Measurements from ENCODE around the gene ISLR.

ISLR gene

DNA sequence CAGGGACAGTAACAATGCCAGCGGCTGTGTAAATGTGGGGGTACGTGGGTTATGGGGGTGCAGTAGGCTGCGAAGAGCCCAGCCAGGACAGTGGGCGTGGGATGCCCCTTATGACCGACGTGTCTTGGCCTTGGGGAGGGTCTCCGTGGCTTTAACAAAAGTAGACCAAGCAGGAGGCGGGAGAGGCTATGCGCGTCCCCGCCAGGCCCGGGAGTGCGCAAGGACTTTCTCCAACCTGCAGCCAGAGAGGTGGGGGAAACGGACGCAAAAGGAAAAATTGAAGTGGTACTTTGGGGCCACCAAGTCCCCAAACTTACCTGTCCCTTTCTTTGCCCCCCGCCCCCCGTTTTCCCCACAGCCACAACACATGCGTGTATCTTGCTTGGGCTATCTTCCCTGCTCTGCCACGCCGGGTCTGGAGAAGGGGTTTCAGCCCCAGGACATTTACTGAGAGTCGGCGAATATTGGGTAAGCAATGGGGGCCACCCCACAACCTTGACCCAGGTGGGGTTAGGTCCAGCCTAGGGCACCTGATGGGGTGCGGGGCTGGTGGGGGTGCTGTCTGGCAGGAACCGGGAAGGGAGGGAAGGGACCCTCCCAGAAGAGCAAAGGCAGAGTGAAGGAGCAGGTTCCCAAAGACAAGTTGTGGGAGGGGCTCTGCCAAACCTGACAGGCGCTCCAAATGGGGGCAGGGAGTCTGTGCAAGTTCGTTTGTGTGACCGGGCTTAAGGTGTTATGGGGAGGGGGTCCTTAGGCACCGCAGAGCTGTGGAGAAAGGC, 42.5 kb upstream of the ISLR start:
- no peaks in the 10 kb centered on the region; the same call in 1 of the 2 replicates for H3K9me3 ChIP-seq (ENCODE audit: insufficient read depth, low read depth, low read length)
- WGBS = 4% methylated on average over 28 of the region's 28 CpGs
- peaks cover 99% of the 10 kb centered on the region for H3K27me3 ChIP-seq (ENCODE audit: insufficient read depth, low read length)
- no peaks in the 10 kb centered on the region for H3K36me3 ChIP-seq (ENCODE audit: insufficient read depth, low read length)
- no peak overlapping the region for H3K9ac ChIP-seq (ENCODE audit: low read depth, low read length)
- no peak overlapping the region for H3K27ac ChIP-seq (ENCODE audit: low read depth, low read length)
- H3K4me1 ChIP-seq (ENCODE audit: insufficient read depth, low read length) = peaks cover 16% of the 10 kb centered on the region; the same call in 1 of the 2 replicates
- H3K4me3 ChIP-seq (ENCODE audit: low read length) = peak overlapping the region; percentile 30

DNA sequence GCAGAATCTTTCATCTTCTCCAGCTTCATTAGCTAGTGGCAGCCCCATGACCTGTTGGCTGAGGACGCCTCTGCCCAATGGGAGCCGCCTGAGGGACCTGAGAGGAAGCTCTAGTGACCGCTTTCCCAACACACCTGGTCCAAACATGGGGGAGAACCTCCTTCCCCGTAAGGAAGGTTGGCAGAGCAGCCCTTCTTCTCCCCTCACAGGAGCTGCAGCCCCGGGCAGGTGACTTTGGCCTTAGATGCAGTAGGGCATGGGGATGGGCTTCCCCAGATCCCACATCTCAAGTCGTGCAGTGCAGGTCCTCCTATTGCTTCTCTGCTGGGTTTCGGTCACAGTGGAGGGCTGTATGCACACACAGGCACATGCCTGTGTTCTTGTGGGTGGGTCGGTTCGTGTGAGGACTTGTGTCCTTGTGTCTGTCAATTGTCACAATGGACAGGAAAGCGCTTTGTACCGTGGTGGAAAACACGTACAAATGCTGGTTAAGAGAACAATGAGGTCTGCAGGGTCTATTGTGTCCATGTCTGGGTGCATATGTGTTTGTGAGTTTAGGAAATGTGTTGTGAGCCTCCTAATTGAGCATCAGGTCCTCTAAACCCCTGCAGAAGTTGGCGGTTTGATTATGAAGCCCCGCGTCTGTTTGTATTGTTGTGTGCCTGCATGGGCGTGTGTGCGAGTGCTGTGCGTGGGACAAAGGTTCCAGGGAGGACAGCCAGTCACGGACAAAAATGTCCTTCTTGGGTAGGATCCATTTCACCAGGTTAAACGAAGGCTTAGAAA, 41.7 kb upstream of the ISLR start:
- Histone ChIP-seq H3K27ac (ENCODE audit: low read depth, low read length) (no peak overlapping the region), H3K4me3 (ENCODE audit: low read length) (no peak overlapping the region), H3K27me3 (ENCODE audit: insufficient read depth, low read length) (peaks cover 98% of the 10 kb centered on the region), H3K36me3 (ENCODE audit: insufficient read depth, low read length) (no peaks in the 10 kb centered on the region), H3K4me1 (ENCODE audit: insufficient read depth, low read length) (peaks cover 19% of the 10 kb centered on the region), H3K9ac (ENCODE audit: low read depth, low read length) (no peak overlapping the region), H3K9me3 (ENCODE audit: insufficient read depth, low read depth, low read length) (no peaks in the 10 kb centered on the region; the same call in 1 of the 2 replicates)
- 24% methylated on average over 20 of the region's 20 CpGs for WGBS

DNA sequence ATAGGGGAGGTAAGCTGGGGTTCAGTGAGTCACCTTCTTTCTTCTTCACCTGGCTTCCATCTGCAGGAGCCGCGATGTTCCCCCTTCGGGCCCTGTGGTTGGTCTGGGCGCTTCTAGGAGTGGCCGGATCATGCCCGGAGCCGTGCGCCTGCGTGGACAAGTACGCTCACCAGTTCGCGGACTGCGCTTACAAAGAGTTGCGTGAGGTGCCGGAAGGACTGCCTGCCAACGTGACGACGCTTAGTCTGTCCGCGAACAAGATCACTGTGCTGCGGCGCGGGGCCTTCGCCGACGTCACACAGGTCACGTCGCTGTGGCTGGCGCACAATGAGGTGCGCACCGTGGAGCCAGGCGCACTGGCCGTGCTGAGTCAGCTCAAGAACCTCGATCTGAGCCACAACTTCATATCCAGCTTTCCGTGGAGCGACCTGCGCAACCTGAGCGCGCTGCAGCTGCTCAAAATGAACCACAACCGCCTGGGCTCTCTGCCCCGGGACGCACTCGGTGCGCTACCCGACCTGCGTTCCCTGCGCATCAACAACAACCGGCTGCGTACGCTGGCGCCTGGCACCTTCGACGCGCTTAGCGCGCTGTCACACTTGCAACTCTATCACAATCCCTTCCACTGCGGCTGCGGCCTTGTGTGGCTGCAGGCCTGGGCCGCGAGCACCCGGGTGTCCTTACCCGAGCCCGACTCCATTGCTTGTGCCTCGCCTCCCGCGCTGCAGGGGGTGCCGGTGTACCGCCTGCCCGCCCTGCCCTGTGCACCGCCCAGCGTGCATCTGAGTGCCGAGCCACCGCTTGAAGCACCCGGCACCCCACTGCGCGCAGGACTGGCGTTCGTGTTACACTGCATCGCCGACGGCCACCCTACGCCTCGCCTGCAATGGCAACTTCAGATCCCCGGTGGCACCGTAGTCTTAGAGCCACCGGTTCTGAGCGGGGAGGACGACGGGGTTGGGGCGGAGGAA, 40.5 kb upstream of the ISLR start:
- H3K27me3 ChIP-seq (ENCODE audit: insufficient read depth, low read length) = peaks cover 98% of the 10 kb centered on the region
- no peaks in the 10 kb centered on the region for H3K36me3 ChIP-seq (ENCODE audit: insufficient read depth, low read length)
- H3K4me1 ChIP-seq (ENCODE audit: insufficient read depth, low read length) = peaks cover 22% of the 10 kb centered on the region
- no peak overlapping the region for H3K9ac ChIP-seq (ENCODE audit: low read depth, low read length)
- H3K4me3 ChIP-seq (ENCODE audit: low read length) = peak overlapping the region; percentile 21; the same call in 1 of the 2 replicates
- H3K9me3 ChIP-seq (ENCODE audit: insufficient read depth, low read depth, low read length) = no peaks in the 10 kb centered on the region; the same call in 1 of the 2 replicates
- H3K27ac ChIP-seq (ENCODE audit: low read depth, low read length) = no peak overlapping the region
- WGBS = 13% methylated on average over 90 of the region's 90 CpGs

DNA sequence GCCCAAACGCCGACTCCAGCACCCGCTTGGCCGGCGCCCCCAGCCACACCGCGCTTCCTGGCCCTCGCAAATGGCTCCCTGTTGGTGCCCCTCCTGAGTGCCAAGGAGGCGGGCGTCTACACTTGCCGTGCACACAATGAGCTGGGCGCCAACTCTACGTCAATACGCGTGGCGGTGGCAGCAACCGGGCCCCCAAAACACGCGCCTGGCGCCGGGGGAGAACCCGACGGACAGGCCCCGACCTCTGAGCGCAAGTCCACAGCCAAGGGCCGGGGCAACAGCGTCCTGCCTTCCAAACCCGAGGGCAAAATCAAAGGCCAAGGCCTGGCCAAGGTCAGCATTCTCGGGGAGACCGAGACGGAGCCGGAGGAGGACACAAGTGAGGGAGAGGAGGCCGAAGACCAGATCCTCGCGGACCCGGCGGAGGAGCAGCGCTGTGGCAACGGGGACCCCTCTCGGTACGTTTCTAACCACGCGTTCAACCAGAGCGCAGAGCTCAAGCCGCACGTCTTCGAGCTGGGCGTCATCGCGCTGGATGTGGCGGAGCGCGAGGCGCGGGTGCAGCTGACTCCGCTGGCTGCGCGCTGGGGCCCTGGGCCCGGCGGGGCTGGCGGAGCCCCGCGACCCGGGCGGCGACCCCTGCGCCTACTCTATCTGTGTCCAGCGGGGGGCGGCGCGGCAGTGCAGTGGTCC, 39.7 kb upstream of the ISLR start:
- Histone ChIP-seq H3K36me3 (ENCODE audit: insufficient read depth, low read length) (no peaks in the 10 kb centered on the region), H3K9me3 (ENCODE audit: insufficient read depth, low read depth, low read length) (no peaks in the 10 kb centered on the region; the same call in 1 of the 2 replicates), H3K9ac (ENCODE audit: low read depth, low read length) (no peak overlapping the region), H3K27me3 (ENCODE audit: insufficient read depth, low read length) (peaks cover 98% of the 10 kb centered on the region), H3K4me1 (ENCODE audit: insufficient read depth, low read length) (peaks cover 26% of the 10 kb centered on the region), H3K27ac (ENCODE audit: low read depth, low read length) (no peak overlapping the region), H3K4me3 (ENCODE audit: low read length) (peak overlapping the region; percentile 21; the same call in 1 of the 2 replicates)
- WGBS = 14% methylated on average over 71 of the region's 71 CpGs

DNA sequence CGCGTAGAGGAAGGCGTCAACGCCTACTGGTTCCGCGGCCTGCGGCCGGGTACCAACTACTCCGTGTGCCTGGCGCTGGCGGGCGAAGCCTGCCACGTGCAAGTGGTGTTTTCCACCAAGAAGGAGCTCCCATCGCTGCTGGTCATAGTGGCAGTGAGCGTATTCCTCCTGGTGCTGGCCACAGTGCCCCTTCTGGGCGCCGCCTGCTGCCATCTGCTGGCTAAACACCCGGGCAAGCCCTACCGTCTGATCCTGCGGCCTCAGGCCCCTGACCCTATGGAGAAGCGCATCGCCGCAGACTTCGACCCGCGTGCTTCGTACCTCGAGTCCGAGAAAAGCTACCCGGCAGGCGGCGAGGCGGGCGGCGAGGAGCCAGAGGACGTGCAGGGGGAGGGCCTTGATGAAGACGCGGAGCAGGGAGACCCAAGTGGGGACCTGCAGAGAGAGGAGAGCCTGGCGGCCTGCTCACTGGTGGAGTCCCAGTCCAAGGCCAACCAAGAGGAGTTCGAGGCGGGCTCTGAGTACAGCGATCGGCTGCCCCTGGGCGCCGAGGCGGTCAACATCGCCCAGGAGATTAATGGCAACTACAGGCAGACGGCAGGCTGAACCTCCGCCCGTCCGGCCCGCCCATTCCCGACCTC, 39.0 kb upstream of the ISLR start:
- Histone ChIP-seq H3K36me3 (ENCODE audit: insufficient read depth, low read length) (no peaks in the 10 kb centered on the region), H3K4me3 (ENCODE audit: low read length) (peak overlapping the region; percentile 25), H3K4me1 (ENCODE audit: insufficient read depth, low read length) (peaks cover 33% of the 10 kb centered on the region), H3K9me3 (ENCODE audit: insufficient read depth, low read depth, low read length) (no peaks in the 10 kb centered on the region; the same call in 1 of the 2 replicates), H3K9ac (ENCODE audit: low read depth, low read length) (no peak overlapping the region), H3K27ac (ENCODE audit: low read depth, low read length) (no peak overlapping the region), H3K27me3 (ENCODE audit: insufficient read depth, low read length) (peaks cover 98% of the 10 kb centered on the region)
- whole genome bisulfite sequencing = 10% methylated on average over 53 of the region's 53 CpGs

DNA sequence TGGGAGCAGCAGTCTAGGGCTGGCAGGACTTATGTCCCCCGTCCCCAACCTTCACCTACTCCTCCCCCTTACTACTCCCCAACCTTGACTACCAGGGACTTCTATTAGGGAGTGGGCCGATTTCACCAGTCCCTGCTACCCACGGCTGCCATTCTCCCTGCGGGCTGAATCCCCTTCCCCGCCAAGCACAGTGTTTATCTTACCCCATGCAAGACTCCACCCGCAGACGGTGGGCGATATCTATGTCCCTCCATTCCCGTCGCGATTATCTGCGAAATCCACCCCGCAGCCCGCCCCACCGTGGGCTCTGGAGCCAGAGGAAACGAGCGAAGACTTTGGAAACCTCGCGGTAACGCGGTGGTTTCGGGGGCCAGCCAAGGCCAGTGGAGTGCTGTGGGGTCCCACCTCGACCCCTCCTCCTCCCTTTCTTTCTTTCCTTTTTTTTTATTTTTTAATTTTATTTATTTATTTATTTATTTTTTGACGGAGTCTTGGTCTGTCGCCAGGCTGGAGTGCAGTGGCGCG, 38.4 kb upstream of the ISLR start:
- WGBS = 15% methylated on average over 26 of the region's 27 CpGs
- peaks cover 98% of the 10 kb centered on the region for H3K27me3 ChIP-seq (ENCODE audit: insufficient read depth, low read length)

DNA sequence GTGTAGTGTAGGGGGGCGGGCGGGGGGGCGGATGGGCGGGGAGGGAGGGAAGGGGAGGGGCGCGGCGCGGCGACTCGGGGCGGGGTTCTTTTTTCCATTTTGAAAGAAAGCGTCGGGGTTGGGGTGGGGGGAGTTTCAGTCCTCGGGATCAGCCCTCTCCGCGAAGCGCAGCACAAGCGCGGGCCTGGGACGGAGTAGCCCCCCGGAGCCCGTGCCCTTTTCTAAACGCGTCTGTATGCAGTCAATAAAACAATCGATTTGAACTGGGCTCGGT, 37.0 kb upstream of the ISLR start:
- Histone ChIP-seq H3K36me3 (ENCODE audit: insufficient read depth, low read length) (no peaks in the 10 kb centered on the region), H3K27me3 (ENCODE audit: insufficient read depth, low read length) (peaks cover 86% of the 10 kb centered on the region), H3K27ac (ENCODE audit: low read depth, low read length) (no peak overlapping the region), H3K4me3 (ENCODE audit: low read length) (peak overlapping the region; percentile 50), H3K9ac (ENCODE audit: low read depth, low read length) (peak overlapping the region; percentile 23; the same call in 1 of the 2 replicates), H3K9me3 (ENCODE audit: insufficient read depth, low read depth, low read length) (no peaks in the 10 kb centered on the region; the same call in 1 of the 2 replicates), H3K4me1 (ENCODE audit: insufficient read depth, low read length) (peaks cover 47% of the 10 kb centered on the region)
- WGBS = under 1% methylated on average over 22 of the region's 26 CpGs

More for the DNA sequence above, 38.4 kb upstream of the ISLR start:
- no peaks in the 10 kb centered on the region; the same call in 1 of the 2 replicates for H3K9me3 ChIP-seq (ENCODE audit: insufficient read depth, low read depth, low read length)
- peak overlapping the region; percentile 25 for H3K4me3 ChIP-seq (ENCODE audit: low read length)
- H3K36me3 ChIP-seq (ENCODE audit: insufficient read depth, low read length) = no peaks in the 10 kb centered on the region
- peaks cover 38% of the 10 kb centered on the region for H3K4me1 ChIP-seq (ENCODE audit: insufficient read depth, low read length)
- H3K27ac ChIP-seq (ENCODE audit: low read depth, low read length) = no peak overlapping the region
- H3K9ac ChIP-seq (ENCODE audit: low read depth, low read length) = no peak overlapping the region

DNA sequence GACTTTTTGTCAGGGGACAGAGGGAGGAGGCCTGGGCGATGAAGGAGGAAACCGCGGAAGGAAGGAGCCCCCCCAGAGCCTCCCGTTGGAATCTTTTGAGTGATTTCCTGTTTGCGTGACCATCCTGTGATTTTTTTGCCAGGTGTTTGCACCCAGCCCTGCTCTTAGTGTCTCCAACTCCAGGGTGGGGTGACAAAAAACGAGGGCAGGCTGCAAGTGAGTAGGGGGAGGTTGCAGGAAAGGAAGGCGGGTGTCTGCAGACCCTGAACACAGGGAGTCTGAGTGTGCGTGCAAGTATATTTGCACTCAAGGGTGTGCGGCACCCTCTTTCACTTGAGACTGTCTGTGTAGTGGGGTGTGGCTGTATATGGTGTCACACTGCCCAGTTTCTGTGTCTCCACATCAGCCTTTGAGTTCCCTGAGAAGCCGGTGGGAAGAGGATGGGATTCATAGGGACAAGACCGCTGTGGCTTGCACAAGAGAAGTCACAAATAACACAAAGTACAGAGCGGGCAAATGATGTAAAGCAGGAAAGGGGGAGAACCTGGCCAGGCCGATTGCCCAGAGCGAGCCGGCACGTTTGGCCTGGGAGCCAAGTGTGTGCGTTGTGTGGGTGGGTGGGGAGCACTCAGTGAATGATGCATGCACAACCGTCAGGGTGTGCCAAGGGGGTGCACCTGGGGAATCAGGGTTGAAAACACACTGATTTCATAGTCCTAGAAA, 36.5 kb upstream of the ISLR start:
- WGBS = 54% methylated on average over 18 of the region's 18 CpGs
- Histone ChIP-seq H3K36me3 (ENCODE audit: insufficient read depth, low read length) (no peaks in the 10 kb centered on the region), H3K9me3 (ENCODE audit: insufficient read depth, low read depth, low read length) (no peaks in the 10 kb centered on the region; the same call in 1 of the 2 replicates), H3K9ac (ENCODE audit: low read depth, low read length) (peak overlapping the region; percentile 23; the same call in 1 of the 2 replicates), H3K27ac (ENCODE audit: low read depth, low read length) (no peak overlapping the region), H3K4me3 (ENCODE audit: low read length) (peak overlapping the region; percentile 50), H3K4me1 (ENCODE audit: insufficient read depth, low read length) (peaks cover 52% of the 10 kb centered on the region), H3K27me3 (ENCODE audit: insufficient read depth, low read length) (peaks cover 81% of the 10 kb centered on the region)

DNA sequence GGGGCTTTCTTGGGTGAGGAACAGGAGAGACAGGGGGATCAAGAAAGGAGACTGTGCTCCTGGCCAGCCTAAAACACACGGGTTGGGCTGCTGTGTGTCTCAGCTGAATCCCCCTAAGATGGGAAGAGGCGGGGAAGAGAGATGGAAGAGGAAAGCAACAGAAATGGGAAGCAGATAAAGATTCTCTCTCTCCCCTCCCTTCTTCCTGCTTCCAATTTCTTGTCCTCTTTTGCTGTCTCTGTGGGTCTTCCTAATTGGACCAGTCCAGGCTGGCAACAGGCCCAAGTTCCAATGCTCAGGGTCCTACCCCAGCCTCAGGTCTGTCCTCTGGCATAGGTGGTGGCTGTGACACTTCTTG, 36.0 kb upstream of the ISLR start:
- H3K27ac ChIP-seq (ENCODE audit: low read depth, low read length) = no peak overlapping the region
- H3K9ac ChIP-seq (ENCODE audit: low read depth, low read length) = no peak overlapping the region
- 59% methylated on average over 2 of the region's 2 CpGs for WGBS
- H3K4me3 ChIP-seq (ENCODE audit: low read length) = no peak overlapping the region
- H3K4me1 ChIP-seq (ENCODE audit: insufficient read depth, low read length) = peaks cover 53% of the 10 kb centered on the region
- no peaks in the 10 kb centered on the region for H3K36me3 ChIP-seq (ENCODE audit: insufficient read depth, low read length)
- H3K9me3 ChIP-seq (ENCODE audit: insufficient read depth, low read depth, low read length) = no peaks in the 10 kb centered on the region; the same call in 1 of the 2 replicates
- peaks cover 75% of the 10 kb centered on the region for H3K27me3 ChIP-seq (ENCODE audit: insufficient read depth, low read length)

All from HUES64 (cell line).